DMS 273 (cell line): Measurements from ENCODE around the gene KRTAP10-5.

Experiments
- DNase-seq: peaks from one replicate; lab custom pipeline; 2025; ENCODE audit not compliant: unreplicated experiment; lab: John Stamatoyannopoulos, UW

The KRTAP10-5 gene

GRCh38 chr21:44571844-44572782 is 8.3 kb downstream of the KRTAP10-5 start:
- DNase-seq, result no peak

- DNase-seq, result no peak
Measured at GRCh38 chr21:44571296-44571695, 9.1 kb downstream of the KRTAP10-5 start.

- no peak for DNase-seq
Measured at GRCh38 chr21:44569861-44570517, 10.4 kb downstream of the KRTAP10-5 start.

- peak; percentile 43 for DNase-seq
Measured at GRCh38 chr21:44568667-44569556, 11.5 kb downstream of the KRTAP10-5 start.

GRCh38 chr21:44568261-44568660 is 12.1 kb downstream of the KRTAP10-5 start:
- no peak for DNase-seq

GRCh38 chr21:44567481-44568171 is 12.8 kb downstream of the KRTAP10-5 start:
- no peak for DNase-seq

GRCh38 chr21:44566403-44566802 is 14.0 kb downstream of the KRTAP10-5 start:
- no peak for DNase-seq

- no peak for DNase-seq
Measured at GRCh38 chr21:44564886-44565598, 15.4 kb downstream of the KRTAP10-5 start.

- DNase-seq, result no peak
Measured at GRCh38 chr21:44564099-44564498, 16.3 kb downstream of the KRTAP10-5 start.

- DNase-seq, result no peak
Measured at GRCh38 chr21:44558695-44559094, 21.7 kb downstream of the KRTAP10-5 start, which contains the start of gene KRTAP10-3. Gene KRTAP10-3 (minus strand): TSS chr21:44558795. CDS start chr21:44558715, 80 bp downstream.

GRCh38 chr21:44558329-44558675 is 22.1 kb downstream of the KRTAP10-5 start:
- DNase-seq, result peak; percentile 44

- DNase-seq, result no peak
Measured at GRCh38 chr21:44557491-44558328, 22.7 kb downstream of the KRTAP10-5 start.

GRCh38 chr21:44556879-44557278 is 23.5 kb downstream of the KRTAP10-5 start:
- no peak for DNase-seq

- DNase-seq, result no peak
Measured at GRCh38 chr21:44555200-44555875, 25.1 kb downstream of the KRTAP10-5 start.

GRCh38 chr21:44552681-44553080 is 27.7 kb downstream of the KRTAP10-5 start:
- no peak for DNase-seq

- DNase-seq, result no peak
Measured at GRCh38 chr21:44552136-44552535, 28.3 kb downstream of the KRTAP10-5 start.

GRCh38 chr21:44551340-44551961 is 29.0 kb downstream of the KRTAP10-5 start, which contains the start of gene KRTAP10-2:
Gene KRTAP10-2 (minus strand): TSS chr21:44551505. CDS start chr21:44551458, 47 bp downstream.
- peak; percentile 61 for DNase-seq

- peak; percentile 82 for DNase-seq
Measured at GRCh38 chr21:44550807-44551206, 29.6 kb downstream of the KRTAP10-5 start.
